Myocyte (in vitro differentiated cells): ENCODE results near the gene NR1H2. TPM values are rescaled to one million over a fixed set of nuclear protein-coding genes. Genes with fewer than 3 reads are reported as not detected.
"Not testable (repeated sequence)": the region's sequence is repeated elsewhere in the genome, so short reads cannot be mapped to it uniquely, and the experiment has no call there.

ENCODE experiments used
- DNase-seq: peaks from one replicate; pipeline ENCODE4 v3.0.0-alpha.2; 2012; ENCODE audit warnings: low read depth
- polyA plus RNA-seq: library from polyadenylated mRNA; unstranded; fragments of >200 nt; gene quantifications from one replicate; pipeline ENCODE4 v1.2.1, GENCODE V29; 2012; ENCODE audit warnings: missing spikeins
- total RNA-seq: library from RNA; depleted of rRNA; stranded (reverse); fragments of >200 nt; gene quantifications from 2 replicates; pipeline ENCODE4 v1.2.3, GENCODE V29; 2014

The NR1H2 gene
- total RNA-seq = 70.3 and 80.5 TPM in 2 replicates
- polyA plus RNA-seq = 74.3 TPM

DNA sequence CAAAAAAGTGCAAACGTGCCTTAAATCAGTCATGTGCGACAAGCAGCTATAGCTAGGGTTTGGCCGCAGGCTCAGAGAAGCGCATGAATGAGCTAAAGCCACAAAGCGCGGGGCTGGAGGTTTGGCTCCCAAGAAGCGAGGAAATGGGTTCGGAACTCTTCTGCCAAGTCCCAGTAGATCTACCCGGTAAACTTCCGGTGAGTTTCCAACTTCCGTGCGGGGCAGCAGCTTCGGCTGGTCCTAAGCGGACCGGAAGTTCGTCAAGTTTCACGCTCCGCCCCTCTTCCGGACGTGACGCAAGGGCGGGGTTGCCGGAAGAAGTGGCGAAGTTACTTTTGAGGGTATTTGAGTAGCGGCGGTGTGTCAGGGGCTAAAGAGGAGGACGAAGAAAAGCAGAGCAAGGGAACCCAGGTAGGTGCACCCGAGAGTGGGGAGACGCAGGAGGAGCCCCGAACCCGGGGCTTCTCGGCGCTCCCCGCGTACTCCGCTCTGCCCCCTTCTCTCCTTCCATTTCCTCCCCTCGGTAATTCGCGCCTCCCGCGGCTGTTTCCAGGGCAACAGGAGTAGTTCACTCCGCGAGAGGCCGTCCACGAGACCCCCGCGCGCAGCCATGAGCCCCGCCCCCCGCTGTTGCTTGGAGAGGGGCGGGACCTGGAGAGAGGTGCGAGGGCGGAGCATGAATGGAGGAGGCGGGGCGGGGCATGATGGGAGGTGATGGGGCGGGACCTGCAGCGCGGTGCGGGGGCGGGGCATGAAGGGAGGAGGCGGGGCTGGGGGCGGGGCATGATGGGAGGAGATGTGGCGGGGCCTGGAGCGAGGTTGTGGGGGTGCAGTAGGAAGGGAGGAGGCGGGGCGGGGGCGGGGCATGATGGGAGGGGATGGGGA is at the start of gene NR1H2:
Gene NR1H2 (plus strand): TSS at position 292 of the 885 bp plus-strand sequence. CDS start 1,149 bp downstream, outside the sequence.
- peak; percentile 96 for DNase-seq

DNA sequence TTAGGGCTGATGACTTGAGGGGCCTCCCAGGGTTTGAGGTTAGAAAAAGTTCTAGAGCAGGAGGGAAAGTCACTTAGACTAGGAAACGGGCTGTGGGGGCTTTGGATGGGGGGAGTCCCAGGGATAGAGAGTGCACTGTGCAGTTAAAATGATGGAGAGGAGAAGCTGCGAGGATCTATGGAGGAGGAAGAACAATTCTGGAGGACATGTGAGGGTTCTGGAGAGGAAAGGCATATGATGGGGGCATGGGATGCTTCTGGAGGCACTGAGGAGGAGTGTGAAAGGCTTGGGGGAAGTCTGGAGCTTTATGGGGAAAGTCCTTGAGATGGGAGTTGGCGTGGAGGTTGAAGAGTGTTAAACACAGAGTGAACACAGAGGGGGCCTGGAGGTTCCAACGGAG is 49.2 kb upstream of the NR1H2 start:
- DNase-seq = no peak

DNA sequence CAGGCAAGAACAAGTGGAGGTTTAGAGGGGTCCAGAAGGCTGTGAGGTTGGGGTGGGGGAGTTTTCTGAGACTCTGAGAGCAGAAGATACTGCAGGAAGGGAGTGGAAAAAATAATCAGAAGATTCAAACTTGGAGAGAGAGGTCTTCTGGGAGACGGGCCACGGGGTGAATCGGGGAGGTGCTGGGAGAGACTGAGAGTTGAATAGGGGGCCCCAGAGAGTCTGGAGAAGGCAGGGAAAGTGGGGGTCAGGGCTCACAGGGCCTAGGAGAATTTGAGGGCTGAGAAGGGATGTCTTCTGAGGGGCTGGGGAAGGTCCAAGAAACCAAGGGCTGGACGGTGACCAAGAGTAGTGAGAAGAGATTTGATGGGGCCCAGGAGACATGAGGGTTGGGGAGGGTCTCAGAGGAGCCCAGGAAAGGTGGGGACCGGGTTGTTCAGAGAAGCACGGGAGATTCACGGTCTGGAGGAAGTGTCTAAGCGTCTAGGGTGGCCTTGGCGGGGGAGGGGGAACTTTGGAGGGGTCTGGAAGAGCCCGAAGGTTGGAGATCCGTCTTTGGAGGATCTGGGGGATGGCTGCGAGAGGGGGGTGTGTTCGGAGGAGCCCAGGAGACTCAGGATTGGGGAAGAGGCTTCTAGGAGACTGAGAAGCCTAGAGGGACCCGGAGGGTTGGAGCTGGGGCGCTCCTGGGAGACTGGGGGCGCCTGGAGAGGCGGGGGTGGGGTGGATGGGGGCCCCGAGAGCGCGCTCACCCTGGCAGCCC is 48.6 kb upstream of the NR1H2 start:
- no peak for DNase-seq

DNA sequence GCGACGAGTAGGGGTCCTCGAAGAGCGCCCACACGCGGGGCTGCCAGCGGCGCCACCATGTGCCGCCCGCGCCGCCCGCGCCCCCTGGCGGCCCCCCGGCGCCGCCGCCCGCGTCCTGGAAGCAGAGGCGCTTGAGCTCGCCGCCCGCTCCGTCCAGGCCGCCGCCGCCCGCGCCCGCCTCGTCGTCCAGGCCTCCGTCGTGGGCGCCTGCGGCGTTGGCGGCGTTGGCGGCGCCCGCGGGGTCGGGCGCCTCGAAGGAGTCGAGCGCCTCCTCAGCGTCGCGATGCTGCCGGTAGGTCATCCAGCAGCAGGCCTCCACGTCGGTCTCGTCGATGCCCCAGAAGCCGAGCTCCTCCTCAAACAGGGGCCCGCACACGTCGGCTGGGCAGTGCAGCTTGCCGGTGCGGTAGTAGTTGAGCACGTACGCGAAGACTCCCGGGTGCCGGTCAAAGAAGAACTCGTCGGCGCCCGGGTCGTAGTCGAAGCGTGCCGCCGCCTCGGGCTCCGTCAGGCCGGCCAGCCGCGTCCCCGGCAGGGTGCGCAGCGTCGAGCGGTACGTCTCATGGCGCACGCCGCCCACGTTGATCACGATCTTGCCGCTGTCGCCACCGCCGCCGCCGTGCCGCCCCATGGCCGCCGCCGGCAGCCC is 47.9 kb upstream of the NR1H2 start:
- DNase-seq = no peak

DNA sequence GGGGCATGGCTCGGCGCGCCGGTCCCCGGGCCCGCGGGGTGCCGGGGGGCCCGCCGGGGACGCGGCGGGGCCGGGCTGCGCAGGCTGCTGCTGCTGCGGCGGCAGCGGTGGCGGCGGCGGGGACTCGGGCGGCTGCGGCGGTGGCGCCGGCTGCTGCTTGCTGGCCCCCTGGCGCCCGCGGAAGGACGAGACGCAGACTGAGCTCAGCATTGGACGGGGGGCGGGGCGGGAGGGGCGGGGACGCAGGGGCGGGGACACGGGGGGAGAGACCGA is 47.4 kb upstream of the NR1H2 start:
- DNase-seq = no peak

DNA sequence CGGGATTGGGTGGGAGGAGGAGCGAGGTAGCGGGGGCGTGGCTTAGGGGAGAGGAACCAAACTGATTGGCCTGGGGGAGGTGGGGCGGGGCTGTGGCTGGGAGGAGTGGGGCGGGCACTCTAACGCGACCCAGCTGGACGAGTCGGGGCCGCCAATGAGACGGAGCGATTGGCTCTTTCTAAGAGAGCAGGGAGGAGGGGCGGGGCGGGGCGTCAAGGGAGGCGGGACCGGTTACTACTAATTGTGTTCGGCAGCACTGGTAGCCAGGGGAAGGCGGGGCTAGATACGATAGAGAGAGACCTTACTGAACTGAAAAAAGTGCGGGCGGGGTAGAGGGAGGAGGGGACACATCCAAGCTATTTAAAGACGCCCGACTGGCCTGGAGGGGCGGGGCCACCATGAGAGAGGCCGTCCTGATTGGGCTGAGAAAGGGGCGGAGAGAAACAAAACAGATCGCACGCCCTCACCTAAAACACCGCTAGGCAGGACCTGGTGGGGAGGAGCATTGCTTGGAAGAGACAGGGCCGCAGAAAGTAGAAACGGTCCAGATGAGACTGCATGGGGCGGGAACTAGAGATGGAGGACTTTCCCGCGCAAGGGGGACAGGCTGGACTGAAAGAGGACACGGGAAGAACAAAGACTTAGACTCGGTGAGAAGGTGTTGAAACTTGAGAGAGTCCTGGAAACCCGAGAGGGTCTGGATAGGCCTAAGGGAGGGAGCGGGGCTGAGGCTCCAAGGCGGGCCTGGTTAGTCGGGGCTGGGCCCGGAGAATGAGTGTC is 46.9 kb upstream of the NR1H2 start, which contains the start of gene KCNC3:
Gene KCNC3 (minus strand): TSS at position 232 of the 780 bp plus-strand sequence. CDS start 295 bp downstream, outside the sequence.
- no peak for DNase-seq

DNA sequence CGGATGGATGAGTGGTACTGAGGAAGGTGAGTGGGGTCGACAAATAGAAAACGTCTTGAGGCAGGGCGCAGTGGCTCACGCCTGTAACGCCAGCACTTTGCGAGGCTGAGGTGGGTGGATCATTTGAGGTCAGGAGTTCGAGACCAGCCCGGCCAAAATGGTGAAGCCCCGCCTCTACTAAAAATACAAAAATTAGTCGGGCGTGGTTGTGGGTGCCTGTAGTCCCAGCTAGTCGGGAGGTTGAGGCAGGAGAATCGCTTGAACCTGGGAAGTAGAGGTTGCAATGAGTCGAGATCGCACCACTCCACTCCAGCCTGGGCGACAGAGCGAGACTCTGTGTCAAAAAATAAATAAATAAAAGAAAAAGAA is 46.3 kb upstream of the NR1H2 start:
- not testable (repeated sequence) for DNase-seq

DNA sequence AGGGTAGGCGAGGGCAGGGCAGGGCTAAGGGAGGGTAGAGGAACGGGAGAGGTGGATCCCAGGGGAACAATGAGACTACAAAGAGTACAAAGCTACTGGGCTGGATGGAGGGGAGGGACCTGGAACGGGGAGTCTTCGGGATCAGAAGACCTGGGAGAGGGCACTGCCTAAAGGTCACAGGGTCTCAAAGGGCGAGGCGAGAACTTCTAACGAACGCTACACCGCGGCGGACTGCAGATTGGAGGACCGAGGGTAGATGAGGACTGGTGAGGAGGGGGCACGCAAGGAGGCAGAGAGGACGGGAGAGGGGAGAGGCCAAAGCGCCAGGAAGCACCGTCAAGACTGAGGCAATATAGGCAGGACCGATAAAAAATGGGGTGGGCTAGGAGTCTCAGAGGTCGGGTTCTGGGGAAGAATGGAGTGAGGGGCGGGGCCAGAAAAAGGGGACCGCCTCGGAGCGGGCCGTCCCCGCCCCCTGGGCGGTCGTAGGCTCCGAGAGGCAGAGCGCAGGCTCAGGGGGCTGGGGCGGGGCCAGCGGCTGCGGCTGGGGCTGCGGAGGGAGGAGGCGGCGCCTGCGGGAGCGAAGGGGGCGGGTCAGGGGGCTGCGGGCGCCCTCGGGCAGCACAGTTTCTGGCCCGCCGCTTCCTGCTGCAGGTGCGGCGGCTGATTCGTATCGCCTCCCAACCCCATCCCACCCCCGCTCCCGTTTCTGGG is 45.7 kb upstream of the NR1H2 start:
- DNase-seq = peak; percentile 31

DNA sequence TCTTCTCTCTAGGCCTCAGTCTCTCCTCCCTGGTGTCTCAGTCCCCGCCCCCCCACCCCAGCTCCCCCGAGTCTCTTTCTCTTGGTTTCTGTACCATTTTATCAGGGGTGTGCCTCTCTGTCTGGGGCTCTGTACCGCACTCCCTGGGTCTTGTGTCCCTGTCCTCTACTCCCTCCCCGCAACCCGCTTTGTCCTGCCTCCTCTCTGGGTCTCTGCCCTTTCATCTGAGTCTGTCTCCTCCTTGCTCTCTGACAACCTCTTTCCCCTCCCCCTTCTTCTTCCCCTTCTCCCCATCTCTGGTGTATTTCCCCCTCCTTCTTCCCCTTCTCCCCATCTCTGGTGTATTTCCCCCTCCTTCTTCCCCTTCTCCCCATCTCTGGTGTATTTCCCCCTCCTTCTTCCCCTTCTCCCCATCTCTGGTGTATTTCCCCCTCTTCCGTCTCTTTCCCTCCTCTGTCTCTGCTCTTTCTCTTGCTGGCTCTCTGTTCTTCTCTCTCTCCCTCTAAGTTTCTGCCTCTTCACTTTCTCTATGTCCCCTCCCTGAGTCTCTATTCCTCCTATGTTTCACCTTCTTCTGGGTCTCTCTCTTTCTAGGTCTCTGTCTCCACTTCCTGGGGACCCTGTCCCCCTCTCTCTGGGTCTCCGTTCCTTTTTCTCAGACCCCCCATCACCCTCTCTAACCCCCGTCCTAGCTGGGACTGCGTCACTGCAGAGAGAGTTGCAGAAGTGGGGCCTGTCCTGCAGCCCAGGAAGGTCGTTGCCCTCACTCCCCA is 44.9 kb upstream of the NR1H2 start:
- no peak for DNase-seq

DNA sequence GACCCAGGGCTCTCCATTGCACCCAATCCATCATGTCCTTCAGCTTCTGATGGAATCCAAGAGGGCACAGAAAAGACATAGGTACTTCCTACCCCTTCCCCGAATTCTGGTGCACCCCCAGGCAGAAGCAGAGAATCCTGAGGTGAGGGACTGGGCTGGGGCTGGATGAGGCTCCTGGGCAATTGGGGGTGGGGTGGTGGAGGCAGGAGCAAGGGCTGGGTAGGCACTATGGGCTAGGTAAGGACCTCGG is 44.3 kb upstream of the NR1H2 start:
- DNase-seq = no peak

DNA sequence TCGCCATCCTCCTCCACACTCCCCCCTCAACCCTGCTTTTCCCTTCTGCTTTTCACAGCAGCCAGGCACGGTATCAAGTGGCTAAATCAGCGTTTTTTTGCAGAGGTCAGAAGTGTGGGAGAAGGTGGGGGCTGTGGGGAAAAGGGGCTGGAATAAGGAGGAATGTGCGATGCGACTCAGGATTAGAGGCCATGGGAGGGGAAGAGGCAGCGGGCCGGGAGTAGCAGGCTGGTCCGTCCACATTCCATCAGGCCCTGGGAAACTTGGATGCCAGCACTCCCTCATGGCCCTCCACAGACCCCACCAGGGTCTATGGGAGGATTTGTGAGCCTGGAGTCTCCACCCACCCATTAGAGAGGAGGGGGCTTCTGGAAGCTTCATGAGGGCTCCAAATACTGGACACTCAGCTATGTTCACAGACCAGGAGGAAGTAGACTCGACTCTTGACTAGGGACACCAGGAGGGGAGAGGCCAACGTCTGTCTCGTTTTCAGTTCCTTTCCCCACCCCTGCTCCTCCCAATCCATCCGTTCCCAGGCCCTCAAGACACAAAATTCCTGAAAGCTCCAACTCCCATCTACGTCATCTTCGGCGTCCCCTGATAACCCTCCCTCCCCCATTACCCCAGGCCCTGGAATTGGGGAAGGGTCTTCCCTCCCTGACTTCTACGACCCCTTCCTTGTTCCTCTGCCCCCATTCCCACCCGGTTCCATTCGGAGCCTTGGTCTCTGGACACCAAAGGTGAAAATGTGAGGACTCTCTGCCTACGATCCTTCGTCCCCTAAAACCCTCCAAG is 43.8 kb upstream of the NR1H2 start:
- DNase-seq = no peak

DNA sequence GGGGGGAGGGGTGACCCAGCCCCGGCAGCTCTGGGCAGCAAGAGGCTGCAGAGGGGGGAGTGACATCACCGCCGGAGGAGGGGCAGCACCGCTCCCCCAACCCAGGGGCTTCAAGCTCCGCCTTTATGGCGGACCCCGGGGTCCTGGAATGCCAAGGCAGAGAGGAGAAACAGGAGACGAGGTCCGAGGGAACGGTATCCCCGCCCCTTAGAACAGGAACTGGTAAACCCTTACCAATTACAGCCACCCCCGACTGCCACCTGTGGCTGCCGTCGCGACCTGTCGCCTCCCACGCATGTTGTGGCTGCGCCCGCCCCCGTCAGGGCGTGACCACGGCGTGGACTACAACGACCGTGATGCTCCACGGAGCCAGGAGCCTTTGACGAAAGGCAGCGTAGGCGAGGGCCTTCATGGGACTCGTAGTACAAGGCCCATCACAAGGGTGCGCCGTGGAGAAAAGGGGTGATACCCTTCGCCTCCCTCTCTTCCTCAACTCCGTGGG is 43.0 kb upstream of the NR1H2 start:
- DNase-seq = no peak

DNA sequence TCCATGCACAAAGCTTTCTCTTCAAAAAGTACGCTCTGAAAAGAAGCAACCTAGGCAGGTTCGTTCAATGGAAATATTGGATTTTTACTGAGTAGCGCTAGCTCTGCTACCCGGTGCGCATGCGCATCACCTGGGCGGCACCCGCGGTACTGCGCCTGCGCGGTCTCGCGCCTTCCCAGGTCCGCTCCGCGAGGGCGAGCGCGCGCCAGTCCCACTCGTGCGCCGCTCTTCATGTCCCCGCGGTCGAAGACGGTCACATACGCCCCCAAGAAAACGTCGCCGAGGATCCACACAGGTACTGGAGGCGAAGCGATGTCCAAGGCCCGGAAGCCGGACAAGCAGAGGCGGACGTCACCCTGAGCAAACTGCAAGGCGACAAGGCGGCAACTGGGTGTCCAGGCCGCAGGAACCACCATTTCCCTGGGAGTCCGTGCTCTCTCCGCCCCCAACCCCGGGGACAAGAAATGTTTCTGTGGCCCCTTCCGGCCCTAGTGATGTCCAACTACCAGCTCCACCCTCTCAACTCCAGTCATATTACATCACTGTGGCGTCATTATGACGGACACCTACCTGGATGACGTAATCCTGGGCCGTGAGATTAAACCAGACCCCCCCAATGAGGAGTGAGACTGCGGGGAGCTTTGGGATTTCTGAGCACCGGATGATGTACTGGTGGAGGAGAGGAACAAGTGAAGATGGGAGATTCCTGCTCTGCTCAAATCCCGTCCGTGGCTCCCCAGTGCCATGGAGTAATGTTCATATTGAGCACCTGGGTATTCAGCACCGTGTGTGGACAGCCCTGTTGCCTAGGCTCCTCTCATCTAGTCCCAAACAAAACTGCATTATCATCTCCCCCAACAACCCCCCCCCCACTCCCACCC is 42.3 kb upstream of the NR1H2 start:
- DNase-seq = no peak

DNA sequence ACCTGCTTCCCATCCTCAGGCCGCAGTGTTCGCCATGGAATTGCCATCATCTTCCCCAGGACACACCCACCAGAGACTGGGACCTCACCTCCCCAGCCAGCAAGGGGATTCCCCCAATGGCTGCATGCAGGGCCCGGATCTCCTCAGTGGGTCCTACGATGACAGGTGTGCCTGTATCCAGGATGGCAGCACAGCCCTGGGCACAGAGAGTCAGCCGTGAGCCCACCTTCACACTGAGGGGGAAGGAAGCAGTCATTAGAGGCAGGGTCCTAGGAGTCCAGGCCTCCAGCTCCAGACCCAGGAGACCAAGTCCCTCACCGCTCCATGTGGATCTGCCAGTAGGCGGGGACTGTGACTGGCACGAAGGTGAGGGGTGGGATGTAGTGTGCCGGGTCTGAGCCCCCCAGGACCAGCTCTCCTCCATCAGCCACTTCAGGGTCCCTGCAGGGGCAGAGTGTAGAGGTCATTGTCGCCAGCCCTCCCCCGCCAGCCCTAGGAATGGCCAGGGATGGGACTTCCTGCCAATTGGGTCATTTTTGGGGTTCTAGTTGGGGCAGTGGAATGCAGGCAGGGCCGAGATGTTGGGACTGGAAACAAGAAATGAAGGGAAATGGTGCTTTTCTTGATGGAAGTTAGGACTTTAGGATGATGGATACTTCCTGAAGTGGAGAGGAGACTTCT is 41.4 kb upstream of the NR1H2 start:
- no peak for DNase-seq

DNA sequence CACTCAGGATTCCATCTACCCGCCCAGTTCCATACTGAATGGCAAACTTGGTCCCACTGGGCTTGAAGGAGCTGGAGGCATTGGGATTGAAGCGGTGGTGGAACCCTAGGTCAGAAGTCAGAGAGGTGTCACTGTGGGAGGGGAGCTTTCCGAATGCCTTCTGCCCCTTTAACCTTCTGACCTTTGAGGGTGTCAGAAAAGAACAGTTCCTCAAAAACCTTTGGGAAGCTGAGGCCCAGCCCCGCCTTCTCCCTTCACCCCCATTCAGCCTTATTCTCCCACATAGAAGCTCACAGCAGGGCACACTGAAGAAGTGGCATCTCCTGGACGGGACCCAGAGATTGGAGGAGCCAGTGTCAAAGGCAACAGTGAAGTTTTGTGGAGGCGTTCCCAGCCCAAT is 39.2 kb upstream of the NR1H2 start:
- DNase-seq = not testable (repeated sequence)

DNA sequence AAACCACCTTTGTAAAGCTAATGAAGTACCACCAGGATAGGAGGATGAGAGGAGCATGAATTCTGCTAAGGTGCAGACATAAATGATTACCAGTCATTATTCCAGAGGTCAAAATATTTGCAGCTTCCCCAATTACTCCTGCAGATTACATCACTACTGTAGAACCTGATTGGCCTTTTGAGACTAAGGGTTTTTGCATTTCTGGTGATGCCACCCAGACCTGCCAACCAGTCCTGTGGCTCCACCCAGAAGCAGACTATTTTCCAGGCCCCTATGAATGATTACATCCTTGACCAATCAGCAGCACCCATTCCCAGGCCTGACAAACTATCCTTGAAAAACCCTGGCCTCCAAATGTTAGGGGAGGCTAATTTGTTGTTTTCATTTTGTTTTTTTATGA is 35.9 kb upstream of the NR1H2 start:
- no peak for DNase-seq

DNA sequence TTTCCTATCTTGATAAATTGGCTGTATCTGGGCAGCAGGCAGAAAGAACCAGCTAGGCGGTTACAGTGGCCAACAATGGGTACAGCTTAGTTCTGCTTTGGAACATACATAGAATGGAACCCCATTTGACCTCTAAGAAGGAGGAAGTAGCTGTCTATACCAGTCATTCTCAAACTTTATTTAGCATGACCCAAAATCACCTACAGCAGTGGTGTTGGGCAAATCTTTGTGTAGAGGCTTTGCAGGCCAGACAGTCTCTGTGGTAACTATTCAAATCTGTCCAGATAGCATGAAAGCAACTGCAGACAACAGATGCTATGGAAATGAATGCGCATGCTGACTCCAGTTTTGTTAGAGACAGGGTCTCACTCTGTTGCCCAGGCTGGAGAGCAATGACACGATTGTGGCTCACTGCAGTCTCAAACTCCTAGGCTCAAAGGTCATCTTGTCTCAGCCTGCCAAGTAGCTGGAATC is 35.1 kb upstream of the NR1H2 start:
- no peak for DNase-seq
